Effector CD8-positive, alpha-beta T cell (primary cell): Measurements from ENCODE around the gene SHB.
"Not testable (repeated sequence)": the region's sequence is repeated elsewhere in the genome, so short reads cannot be mapped to it uniquely, and the experiment has no call there.

Source experiments
- DNase-seq: peaks from one replicate; lab custom pipeline; 2025; lab: John Stamatoyannopoulos, UW

Gene SHB

GRCh38 chr9:38063363-38063707 is 5.7 kb downstream of the SHB start:
- DNase-seq, result no peak

- DNase-seq, result no peak
Observed at GRCh38 chr9:38062498-38063362, 6.3 kb downstream of the SHB start.

GRCh38 chr9:38062106-38062497 is 6.9 kb downstream of the SHB start:
- no peak for DNase-seq

GRCh38 chr9:38061326-38061977 is 7.6 kb downstream of the SHB start:
- no peak for DNase-seq

GRCh38 chr9:38060681-38061080 is 8.3 kb downstream of the SHB start:
- DNase-seq, result no peak

GRCh38 chr9:38059233-38059936 is 9.6 kb downstream of the SHB start:
- DNase-seq, result no peak

GRCh38 chr9:38058452-38059232 is 10.4 kb downstream of the SHB start:
- no peak for DNase-seq

GRCh38 chr9:38057416-38058195 is 11.4 kb downstream of the SHB start:
- DNase-seq, result no peak

GRCh38 chr9:38054653-38055052 is 14.4 kb downstream of the SHB start:
- DNase-seq, result no peak

- no peak for DNase-seq
Observed at GRCh38 chr9:38053697-38054461, 15.1 kb downstream of the SHB start.

- DNase-seq, result no peak
Observed at GRCh38 chr9:38051780-38052546, 17.1 kb downstream of the SHB start.

GRCh38 chr9:38048316-38048969 is 20.6 kb downstream of the SHB start:
- DNase-seq, result no peak

GRCh38 chr9:38047301-38048251 is 21.5 kb downstream of the SHB start:
- DNase-seq, result no peak

- DNase-seq, result no peak
Observed at GRCh38 chr9:38046661-38047300, 22.2 kb downstream of the SHB start.

- not testable (repeated sequence) for DNase-seq
Observed at GRCh38 chr9:38045939-38046338, 23.1 kb downstream of the SHB start.

GRCh38 chr9:38044706-38045105 is 24.3 kb downstream of the SHB start:
- no peak for DNase-seq

GRCh38 chr9:38043931-38044623 is 24.9 kb downstream of the SHB start:
- no peak for DNase-seq
